ENCODE results near the gene PCID2.

The PCID2 gene

DNA sequence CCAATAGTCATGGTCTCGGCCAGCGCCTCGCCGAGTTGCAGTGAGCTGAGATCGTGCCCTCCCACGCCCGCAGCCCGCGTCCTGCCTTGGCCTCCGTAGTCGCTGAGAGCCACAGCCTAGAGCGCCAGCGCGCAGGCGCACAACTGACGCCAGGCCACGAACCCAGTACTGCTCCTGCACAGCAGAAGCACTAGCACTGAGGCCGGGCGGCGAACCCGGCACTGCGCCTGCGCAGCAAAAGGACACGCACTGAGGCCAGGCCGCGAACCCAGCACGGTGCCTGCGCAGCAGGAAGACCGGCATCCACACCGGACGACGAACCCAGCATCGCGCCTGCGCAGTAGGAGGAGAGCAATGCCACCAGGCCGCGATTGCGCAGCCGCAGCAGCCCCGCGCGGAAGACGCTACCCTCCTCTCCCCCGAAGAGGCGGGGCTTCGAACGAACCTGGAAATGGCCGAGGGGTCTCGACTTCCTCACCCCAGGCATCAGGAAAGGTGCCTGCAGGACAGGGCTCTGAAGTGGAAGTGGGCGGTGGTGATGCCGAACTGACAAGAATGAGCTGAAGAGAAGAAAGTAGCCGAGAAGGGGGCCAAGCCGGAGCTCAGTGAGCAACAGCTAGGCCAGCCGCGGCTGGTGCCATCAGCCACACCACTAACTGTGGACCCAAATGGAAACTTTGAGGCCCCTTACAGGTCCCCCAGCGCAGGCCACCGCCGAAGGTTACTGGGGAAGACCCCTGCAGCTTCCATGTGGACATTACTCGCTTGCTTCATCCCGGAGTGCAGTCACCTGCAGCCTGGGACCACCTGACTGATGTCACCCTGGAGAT, 78.3 kb downstream of the PCID2 start:
- no peak for DNase-seq (ENCODE audit: extremely low read depth in 1 of 2, low read depth in 1 of 2)

DNA sequence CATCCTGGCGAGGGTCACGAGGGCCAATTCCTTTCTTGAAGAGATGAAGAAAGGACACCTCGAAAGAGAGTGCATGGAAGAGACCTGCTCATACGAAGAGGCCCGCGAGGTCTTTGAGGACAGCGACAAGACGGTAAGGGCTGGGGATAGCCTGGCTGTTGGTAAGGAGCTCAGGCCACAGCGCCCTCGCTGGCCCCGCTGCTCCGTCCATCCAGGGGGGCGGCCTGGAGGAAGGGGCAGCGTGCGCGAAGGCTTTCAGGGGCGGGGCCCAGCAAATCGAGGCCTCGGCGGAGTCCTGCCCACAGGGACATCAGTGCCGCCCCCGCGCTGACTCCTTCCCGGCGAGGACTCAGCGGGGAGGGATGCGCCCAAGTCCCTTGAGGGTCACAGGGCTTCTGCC, 79.0 kb downstream of the PCID2 start:
- DNase-seq (ENCODE audit: extremely low read depth in 1 of 2, low read depth in 1 of 2) = no peak

All from stimulated activated CD8-positive, alpha-beta memory T cell treated with anti-CD3 and anti-CD28 coated beads, Interleukin-7, amount 100 ng/mL, for 48 hours (primary cell).